ENCODE data around the gene CD47. TPM values are rescaled to one million over a fixed set of nuclear protein-coding genes. Genes with fewer than 3 reads are reported as not detected.

Gene CD47
- total RNA-seq, 1 experiment from 2014 or later: 63.6 TPM

GRCh38 chr3:108110934-108111333, 20.1 kb upstream of the CD47 start:
- no peaks in the 10 kb centered on the region for H3K27me3 ChIP-seq (ENCODE audit: low read length)
- H3K9me3 ChIP-seq (ENCODE audit: low read length): no peaks in the 10 kb centered on the region
- no peaks in the 10 kb centered on the region for H3F3A ChIP-seq (ENCODE audit: low read length, unreplicated experiment)
- H3K9me2 ChIP-seq (replicated peaks; ENCODE audit: low read length): no peaks in the 10 kb centered on the region
- intact Hi-C loops (cut with micrococcal nuclease): no loop called here
- H3K79me2 ChIP-seq (ENCODE audit: low read length): no peaks in the 10 kb centered on the region
- H2AFZ ChIP-seq (ENCODE audit: low read length): no peak overlapping the region
- ATAC-seq (no peak), DNase-seq (no peak)
- peaks cover 7% of the 10 kb centered on the region for H3K4me1 ChIP-seq (ENCODE audit: insufficient read depth, low read length)
- TF ChIP-seq, protein P1, sequence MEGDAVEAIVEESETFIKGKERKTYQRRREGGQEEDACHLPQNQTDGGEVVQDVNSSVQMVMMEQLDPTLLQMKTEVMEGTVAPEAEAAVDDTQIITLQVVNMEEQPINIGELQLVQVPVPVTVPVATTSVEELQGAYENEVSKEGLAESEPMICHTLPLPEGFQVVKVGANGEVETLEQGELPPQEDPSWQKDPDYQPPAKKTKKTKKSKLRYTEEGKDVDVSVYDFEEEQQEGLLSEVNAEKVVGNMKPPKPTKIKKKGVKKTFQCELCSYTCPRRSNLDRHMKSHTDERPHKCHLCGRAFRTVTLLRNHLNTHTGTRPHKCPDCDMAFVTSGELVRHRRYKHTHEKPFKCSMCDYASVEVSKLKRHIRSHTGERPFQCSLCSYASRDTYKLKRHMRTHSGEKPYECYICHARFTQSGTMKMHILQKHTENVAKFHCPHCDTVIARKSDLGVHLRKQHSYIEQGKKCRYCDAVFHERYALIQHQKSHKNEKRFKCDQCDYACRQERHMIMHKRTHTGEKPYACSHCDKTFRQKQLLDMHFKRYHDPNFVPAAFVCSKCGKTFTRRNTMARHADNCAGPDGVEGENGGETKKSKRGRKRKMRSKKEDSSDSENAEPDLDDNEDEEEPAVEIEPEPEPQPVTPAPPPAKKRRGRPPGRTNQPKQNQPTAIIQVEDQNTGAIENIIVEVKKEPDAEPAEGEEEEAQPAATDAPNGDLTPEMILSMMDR (conservative IDR thresholded peaks at IDR 0.05; ENCODE audit: low read depth, low read length): no peak
- TF ChIP-seq EZH2 (IDR thresholded peaks at IDR 0.05; ENCODE audit: low read length, unreplicated experiment) (no peak), EZH2phosphoT487 (IDR thresholded peaks at IDR 0.05; ENCODE audit: borderline replicate concordance, low read length) (no peak)
- ChIA-PET CTCF (no interaction called here), POLR2A (ENCODE audit: unreplicated experiment) (no interaction called here)
- no peak overlapping the region for H3K27ac ChIP-seq (ENCODE audit: low read length)
- no peak overlapping the region for H3K4me2 ChIP-seq (ENCODE audit: low read length)
- no peaks in the 10 kb centered on the region for H3K36me3 ChIP-seq (ENCODE audit: low read depth, low read length)
- no TSS peak for BruUV-seq (replicated peaks)
- no peak overlapping the region for H3K4me3 ChIP-seq (ENCODE audit: low read length)
- no peaks in the 10 kb centered on the region for H4K20me1 ChIP-seq (ENCODE audit: low read length)
- H3K9ac ChIP-seq (ENCODE audit: low read length): no peak overlapping the region

- Histone ChIP-seq H3K79me2 (ENCODE audit: low read length) (no peaks in the 10 kb centered on the region), H3K4me3 (ENCODE audit: low read length) (no peak overlapping the region), H3K4me1 (ENCODE audit: insufficient read depth, low read length) (peaks cover 24% of the 10 kb centered on the region), H4K20me1 (ENCODE audit: low read length) (no peaks in the 10 kb centered on the region), H3K9me2 (replicated peaks; ENCODE audit: low read length) (no peaks in the 10 kb centered on the region), H3K36me3 (ENCODE audit: low read depth, low read length) (no peaks in the 10 kb centered on the region), H3K4me2 (ENCODE audit: low read length) (no peak overlapping the region), H3K9ac (ENCODE audit: low read length) (no peak overlapping the region), H3K9me3 (ENCODE audit: low read length) (no peaks in the 10 kb centered on the region), H2AFZ (ENCODE audit: low read length) (no peak overlapping the region), H3K27ac (ENCODE audit: low read length) (no peak overlapping the region), H3K27me3 (ENCODE audit: low read length) (no peaks in the 10 kb centered on the region), H3F3A (ENCODE audit: low read length, unreplicated experiment) (no peaks in the 10 kb centered on the region)
- POLR2A ChIA-PET (ENCODE audit: unreplicated experiment): interaction anchor here (0.6 kb wide), 1 partner anchor 209 kb away, joined by 4 read pairs; no protein-coding TSS in a partner anchor
- intact Hi-C loops (cut with micrococcal nuclease): no loop called here
- TF ChIP-seq, protein P1 (conservative IDR thresholded peaks at IDR 0.05; ENCODE audit: low read depth, low read length): no peak
- no peak for TF ChIP-seq EZH2 (IDR thresholded peaks at IDR 0.05; ENCODE audit: low read length, unreplicated experiment)
- no peak for TF ChIP-seq EZH2phosphoT487 (IDR thresholded peaks at IDR 0.05; ENCODE audit: borderline replicate concordance, low read length)
- no peak for DNase-seq
- CTCF ChIA-PET: no interaction called here
- ATAC-seq: no peak
- no TSS peak for BruUV-seq (replicated peaks)
These were observed 17.6 kb upstream of the CD47 start for GRCh38 chr3:108108416-108108815.

GRCh38 chr3:108106449-108106848, 15.6 kb upstream of the CD47 start:
- POLR2A ChIA-PET (ENCODE audit: unreplicated experiment): no interaction called here
- Histone ChIP-seq H3K27ac (ENCODE audit: low read length) (peak overlapping the region; percentile 37), H3K4me3 (ENCODE audit: low read length) (no peak overlapping the region), H3K4me2 (ENCODE audit: low read length) (peak overlapping the region; percentile 46), H3F3A (ENCODE audit: low read length, unreplicated experiment) (no peaks in the 10 kb centered on the region), H3K36me3 (ENCODE audit: low read depth, low read length) (no peaks in the 10 kb centered on the region), H3K9ac (ENCODE audit: low read length) (no peak overlapping the region), H3K79me2 (ENCODE audit: low read length) (no peaks in the 10 kb centered on the region), H4K20me1 (ENCODE audit: low read length) (no peaks in the 10 kb centered on the region), H3K4me1 (ENCODE audit: insufficient read depth, low read length) (peaks cover 24% of the 10 kb centered on the region), H3K27me3 (ENCODE audit: low read length) (no peaks in the 10 kb centered on the region), H3K9me3 (ENCODE audit: low read length) (no peaks in the 10 kb centered on the region), H2AFZ (ENCODE audit: low read length) (peak overlapping the region; percentile 31; the same call in 1 of the 2 replicates), H3K9me2 (replicated peaks; ENCODE audit: low read length) (no peaks in the 10 kb centered on the region)
- ATAC-seq (peak; percentile 38), DNase-seq (peak; percentile 65)
- TF ChIP-seq EZH2 (IDR thresholded peaks at IDR 0.05; ENCODE audit: low read length, unreplicated experiment) (no peak), EZH2phosphoT487 (IDR thresholded peaks at IDR 0.05; ENCODE audit: borderline replicate concordance, low read length) (no peak)
- TF ChIP-seq, protein P1 (conservative IDR thresholded peaks at IDR 0.05; ENCODE audit: low read depth, low read length): no peak
- CTCF ChIA-PET: no interaction called here
- BruUV-seq (replicated peaks): no TSS peak
- intact Hi-C loops (cut with micrococcal nuclease): no loop called here

All from PC-3 (cell line).